ENCODE data around the gene PCSK6.
A peak's percentile ranks its signal among the peaks of the same experiment; 100 is the strongest.
"Not testable (repeated sequence)": the region's sequence is repeated elsewhere in the genome, so short reads cannot be mapped to it uniquely, and the experiment has no call there.

The PCSK6 gene

DNA sequence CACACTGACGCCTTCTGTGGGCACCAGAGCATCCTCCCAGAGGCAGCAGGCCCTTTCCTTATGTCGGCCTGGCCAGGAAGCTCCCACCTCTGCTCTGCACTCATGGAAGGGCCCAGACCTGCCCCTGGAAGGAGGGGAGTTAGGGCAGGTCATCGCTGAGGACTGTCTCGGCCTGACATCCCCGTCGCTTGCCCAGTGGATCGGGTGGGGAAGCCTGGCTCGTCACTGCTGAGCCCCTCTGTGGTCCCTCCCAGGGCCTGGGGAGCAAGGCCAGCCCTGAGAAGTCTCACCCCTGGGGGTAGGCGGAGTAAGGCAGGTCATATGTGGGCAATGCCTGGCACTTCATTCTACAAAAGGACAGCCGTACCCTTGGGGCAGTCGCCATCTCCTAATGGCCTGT lies 131.6 kb downstream of the PCSK6 start:
- ChIA-PET CTCF (no interaction called here), POLR2A (ENCODE audit: low non-redundant PET) (no interaction called here)
- TF ChIP-seq, protein P1, sequence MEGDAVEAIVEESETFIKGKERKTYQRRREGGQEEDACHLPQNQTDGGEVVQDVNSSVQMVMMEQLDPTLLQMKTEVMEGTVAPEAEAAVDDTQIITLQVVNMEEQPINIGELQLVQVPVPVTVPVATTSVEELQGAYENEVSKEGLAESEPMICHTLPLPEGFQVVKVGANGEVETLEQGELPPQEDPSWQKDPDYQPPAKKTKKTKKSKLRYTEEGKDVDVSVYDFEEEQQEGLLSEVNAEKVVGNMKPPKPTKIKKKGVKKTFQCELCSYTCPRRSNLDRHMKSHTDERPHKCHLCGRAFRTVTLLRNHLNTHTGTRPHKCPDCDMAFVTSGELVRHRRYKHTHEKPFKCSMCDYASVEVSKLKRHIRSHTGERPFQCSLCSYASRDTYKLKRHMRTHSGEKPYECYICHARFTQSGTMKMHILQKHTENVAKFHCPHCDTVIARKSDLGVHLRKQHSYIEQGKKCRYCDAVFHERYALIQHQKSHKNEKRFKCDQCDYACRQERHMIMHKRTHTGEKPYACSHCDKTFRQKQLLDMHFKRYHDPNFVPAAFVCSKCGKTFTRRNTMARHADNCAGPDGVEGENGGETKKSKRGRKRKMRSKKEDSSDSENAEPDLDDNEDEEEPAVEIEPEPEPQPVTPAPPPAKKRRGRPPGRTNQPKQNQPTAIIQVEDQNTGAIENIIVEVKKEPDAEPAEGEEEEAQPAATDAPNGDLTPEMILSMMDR (conservative IDR thresholded peaks at IDR 0.05; ENCODE audit: low read depth): no peak
- H3K27ac ChIP-seq: peak overlapping the region; percentile 87; the same call in 1 of the 2 replicates
- DNase-seq (ENCODE audit: low spot score): no peak

DNA sequence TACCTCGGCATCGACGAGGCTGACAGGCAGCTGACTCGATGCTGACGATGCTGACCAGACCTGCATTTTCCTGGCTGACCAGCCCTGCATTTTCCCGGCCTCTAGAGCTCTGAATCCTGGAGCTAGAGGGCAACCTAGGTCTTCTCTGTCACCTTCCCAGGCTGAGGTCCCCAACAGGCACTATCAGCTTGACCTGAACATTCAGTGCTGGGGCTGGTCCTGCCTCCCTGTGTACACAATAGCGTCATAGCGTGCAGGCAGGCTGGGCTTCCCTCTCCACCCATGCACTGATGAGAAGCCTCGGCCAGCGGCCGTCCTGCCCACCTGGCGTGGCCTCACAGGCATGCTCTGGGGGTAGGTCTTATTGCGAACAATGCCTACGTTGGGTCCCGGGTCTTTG lies 132.2 kb downstream of the PCSK6 start:
- H3K27ac ChIP-seq: peak overlapping the region; percentile 21; the same call in 1 of the 2 replicates
- ChIA-PET POLR2A (ENCODE audit: low non-redundant PET) (no interaction called here), CTCF (interaction anchor here (0.6 kb wide), 1 partner anchor 60 kb away, joined by 3 read pairs; no protein-coding TSS in a partner anchor)
- no peak for DNase-seq (ENCODE audit: low spot score)
- TF ChIP-seq, protein P1 (conservative IDR thresholded peaks at IDR 0.05; ENCODE audit: low read depth): no peak

DNA sequence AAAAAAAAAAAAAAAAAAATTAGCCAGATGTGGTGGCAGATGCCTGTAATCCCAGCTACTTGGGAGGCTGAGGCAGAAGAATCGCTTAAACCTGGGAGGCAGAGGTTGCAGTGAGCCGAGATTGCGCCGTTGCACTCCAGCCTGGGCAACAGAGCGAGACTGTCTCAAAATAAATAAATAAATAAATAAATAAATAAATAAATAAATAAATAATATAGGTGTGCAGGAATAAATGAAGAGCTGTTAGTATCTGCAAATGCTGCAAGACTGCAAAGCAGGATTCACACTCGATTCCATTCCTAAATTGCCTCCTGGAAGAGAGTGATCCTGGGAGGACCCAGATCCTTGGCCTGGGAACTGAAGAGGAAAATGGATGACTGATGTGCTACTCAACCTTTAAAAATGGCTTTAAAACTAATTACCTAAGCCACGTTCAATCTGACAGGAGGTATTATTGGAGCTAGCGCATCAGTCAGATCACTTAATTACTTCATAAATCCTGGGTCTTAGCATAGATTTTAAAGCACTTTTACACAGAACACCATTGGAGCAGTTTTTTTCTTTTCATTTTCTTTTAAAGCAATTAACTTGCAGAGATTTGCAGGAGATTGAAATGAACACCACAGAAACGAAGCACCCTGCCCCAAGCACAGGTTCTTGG lies 132.9 kb downstream of the PCSK6 start:
- H3K27ac ChIP-seq: peak overlapping the region; percentile 21; the same call in 1 of the 2 replicates
- DNase-seq (ENCODE audit: low spot score); POLR2A ChIA-PET (ENCODE audit: low non-redundant PET): not testable (repeated sequence)
- CTCF ChIA-PET: interaction anchor here (0.7 kb wide), 1 partner anchor 37 kb away, joined by 4 read pairs; no protein-coding TSS in a partner anchor

DNA sequence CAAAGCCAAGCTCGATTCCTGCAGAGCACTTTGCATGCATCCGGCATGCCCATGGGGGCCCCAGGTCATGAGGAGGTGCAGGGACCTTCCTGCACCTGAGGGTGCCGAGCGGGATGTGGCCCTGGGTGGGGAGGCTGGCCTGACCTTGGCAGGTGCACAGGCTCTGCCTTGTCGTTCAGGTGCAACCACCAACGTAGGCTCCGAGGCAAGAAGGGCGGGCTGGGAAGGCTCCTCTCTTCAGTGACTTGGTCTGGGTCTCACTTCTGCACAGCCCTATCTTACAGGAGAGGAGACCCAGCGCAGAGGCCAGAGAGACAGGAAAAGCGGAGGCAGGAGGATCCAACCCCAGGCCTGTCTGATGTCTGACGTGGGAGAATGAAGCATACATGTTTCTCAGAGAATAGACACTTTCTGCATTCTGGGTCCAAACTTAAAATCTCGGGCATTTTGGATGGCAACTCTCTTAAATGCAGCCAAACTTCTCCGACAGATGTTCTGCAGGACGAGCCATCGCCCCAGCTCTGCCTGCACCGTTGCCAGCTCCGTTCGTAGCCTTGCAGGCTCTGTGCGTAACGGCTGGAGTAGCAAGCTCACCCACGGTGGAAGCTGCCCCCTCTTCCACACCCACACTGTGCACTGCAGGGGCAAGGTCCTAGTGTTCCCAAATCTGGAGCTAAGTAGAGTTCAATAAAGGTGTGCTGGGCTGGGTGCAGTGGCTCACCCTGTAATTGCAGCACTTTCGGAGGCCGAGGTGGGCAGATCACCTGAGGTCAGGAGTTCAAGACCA lies 133.6 kb downstream of the PCSK6 start:
- H3K27ac ChIP-seq: no peak overlapping the region
- no peak for DNase-seq (ENCODE audit: low spot score)
- POLR2A ChIA-PET (ENCODE audit: low non-redundant PET): no interaction called here
- CTCF ChIA-PET: interaction anchor here (0.7 kb wide), 1 partner anchor 36 kb away, joined by 4 read pairs; no protein-coding TSS in a partner anchor
- TF ChIP-seq, protein P1 (conservative IDR thresholded peaks at IDR 0.05; ENCODE audit: low read depth): no peak

DNA sequence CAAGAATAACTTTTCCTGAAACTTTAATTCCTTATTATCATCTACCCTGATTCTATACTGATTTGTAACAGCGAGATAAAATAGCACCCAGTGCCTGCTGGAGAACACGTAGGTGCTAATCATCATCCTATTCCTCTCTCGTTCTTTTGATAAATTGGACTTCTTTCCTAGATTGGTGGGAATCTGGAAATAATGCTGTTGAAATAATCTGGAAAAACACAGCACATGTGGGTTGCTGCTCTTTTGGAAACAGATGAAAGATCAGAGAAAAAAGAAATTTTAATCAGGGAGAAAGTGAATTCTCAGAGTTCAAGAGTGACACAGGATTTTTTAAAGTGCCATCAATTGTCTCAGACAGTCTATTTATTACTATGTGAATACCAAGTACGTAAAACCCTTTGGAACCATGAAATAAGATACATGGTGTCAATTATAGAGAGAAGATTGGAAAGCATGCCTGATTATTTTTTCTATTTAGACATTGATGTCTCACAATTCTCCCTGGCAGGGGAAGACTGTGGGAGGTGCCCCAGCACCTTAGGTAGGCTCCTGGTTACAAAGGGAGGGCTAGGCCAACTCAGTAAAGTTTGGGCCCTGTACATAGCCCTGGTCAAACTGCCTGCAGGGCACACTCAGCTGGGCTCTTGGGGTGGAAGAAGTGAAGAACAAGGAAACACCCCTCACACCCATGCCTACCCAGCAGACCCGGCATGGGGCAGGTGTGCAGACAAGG lies 134.4 kb downstream of the PCSK6 start:
- no peak overlapping the region for H3K27ac ChIP-seq
- ChIA-PET CTCF (no interaction called here), POLR2A (ENCODE audit: low non-redundant PET) (no interaction called here)
- no peak for DNase-seq (ENCODE audit: low spot score)
- TF ChIP-seq, protein P1 (conservative IDR thresholded peaks at IDR 0.05; ENCODE audit: low read depth): no peak

DNA sequence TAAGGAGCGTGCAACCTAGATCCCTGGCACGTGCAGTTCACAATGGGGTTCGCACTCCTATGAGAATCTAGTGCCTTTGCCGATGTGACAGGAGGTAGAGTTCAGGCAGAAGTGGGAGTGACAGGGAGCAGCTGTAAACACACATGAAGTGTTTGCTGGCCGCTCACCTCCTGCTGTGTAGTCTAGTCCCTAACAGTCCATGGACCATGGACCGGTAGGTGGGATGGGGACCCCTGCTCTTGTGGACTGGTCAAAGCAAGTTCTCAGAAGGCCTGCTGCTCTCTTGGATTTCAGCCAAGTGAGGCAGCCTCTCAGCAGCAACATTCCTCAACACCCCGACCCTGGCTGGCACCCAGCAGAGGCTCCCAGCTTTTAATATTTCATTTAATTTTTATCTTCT lies 136.3 kb downstream of the PCSK6 start:
- DNase-seq (ENCODE audit: low spot score): no peak
- ChIA-PET POLR2A (ENCODE audit: low non-redundant PET) (no interaction called here), CTCF (interaction anchor here (0.8 kb wide), 1 partner anchor 53 kb away, joined by 3 read pairs; no protein-coding TSS in a partner anchor)
- H3K27ac ChIP-seq: no peak overlapping the region
- TF ChIP-seq, protein P1 (conservative IDR thresholded peaks at IDR 0.05; ENCODE audit: low read depth): no peak
